ENCODE measurements around the gene ACOT7.
"Not testable (repeated sequence)": the region's sequence is repeated elsewhere in the genome, so short reads cannot be mapped to it uniquely, and the experiment has no call there.

Gene ACOT7

DNA sequence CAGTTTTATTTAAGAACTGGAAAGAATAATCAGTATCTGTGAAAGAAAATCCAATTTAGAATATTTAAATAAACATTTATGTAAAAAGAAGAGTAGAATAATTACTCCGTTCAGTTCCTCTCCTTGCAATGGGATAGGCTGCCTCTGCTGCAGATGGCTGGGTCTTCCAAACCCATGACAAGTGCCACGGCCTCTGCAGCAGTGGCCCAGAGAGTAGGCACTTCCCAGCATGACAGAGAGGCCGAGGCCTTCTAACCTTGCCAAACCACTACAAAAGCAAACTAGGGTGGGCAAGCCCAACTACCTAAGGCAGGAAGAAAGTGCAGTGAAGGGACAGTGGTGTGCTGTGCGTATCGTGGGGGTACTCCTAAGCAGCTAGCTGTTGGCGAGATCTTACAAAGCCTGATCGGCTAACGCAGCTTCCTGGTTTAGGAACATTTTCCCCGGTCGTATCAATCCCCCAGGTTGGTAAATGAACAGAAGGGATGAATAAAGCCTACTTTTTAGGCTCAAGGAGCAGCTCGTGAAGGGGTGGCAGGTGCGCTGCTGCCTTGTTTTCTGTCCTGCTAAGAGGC lies 172.3 kb downstream of the ACOT7 start:
- in situ Hi-C loops (cut with MboI; ENCODE audit: low sequenced_read_pairs): no loop called here

DNA sequence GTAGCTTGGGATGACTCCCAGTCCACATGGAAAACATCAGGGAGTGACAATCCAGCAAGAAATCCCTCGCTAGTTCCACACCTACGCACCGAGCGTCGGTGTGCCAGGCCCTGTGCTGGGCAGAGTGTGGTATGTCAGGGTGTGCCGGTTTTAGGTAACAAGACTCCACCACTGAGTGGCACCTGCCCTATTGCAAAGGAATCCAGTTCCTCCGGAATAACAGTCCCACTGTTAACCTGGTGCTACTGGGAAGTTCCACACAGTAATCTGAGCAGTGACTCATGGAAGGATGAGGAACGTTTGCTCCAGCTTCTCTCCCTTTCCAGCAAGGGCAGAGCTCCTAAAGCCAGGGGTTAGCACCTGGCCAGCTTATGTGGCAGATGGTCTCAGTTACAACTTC lies 173.3 kb downstream of the ACOT7 start:
- in situ Hi-C loops (cut with MboI; ENCODE audit: low sequenced_read_pairs): no loop called here

DNA sequence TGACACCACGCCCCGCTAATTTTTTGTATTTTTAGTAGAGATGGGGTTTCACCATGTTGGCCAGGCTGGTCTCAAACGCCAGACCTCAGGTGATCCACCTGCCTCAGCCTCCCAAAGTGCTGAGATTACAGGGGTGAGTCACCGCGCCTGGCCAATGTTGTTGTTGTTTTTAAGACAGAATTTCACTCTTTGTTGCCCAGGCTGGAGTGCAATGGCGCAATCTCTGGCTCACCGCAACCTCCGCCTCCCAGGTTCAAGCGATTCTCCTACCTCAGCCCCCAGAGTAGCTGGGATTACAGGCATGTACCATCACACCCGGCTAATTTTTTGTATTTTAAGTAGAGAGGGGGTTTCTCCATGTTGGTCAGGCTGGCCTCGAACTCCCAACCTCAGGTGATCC lies 173.9 kb downstream of the ACOT7 start:
- in situ Hi-C loops (cut with MboI; ENCODE audit: low sequenced_read_pairs): not testable (repeated sequence)

DNA sequence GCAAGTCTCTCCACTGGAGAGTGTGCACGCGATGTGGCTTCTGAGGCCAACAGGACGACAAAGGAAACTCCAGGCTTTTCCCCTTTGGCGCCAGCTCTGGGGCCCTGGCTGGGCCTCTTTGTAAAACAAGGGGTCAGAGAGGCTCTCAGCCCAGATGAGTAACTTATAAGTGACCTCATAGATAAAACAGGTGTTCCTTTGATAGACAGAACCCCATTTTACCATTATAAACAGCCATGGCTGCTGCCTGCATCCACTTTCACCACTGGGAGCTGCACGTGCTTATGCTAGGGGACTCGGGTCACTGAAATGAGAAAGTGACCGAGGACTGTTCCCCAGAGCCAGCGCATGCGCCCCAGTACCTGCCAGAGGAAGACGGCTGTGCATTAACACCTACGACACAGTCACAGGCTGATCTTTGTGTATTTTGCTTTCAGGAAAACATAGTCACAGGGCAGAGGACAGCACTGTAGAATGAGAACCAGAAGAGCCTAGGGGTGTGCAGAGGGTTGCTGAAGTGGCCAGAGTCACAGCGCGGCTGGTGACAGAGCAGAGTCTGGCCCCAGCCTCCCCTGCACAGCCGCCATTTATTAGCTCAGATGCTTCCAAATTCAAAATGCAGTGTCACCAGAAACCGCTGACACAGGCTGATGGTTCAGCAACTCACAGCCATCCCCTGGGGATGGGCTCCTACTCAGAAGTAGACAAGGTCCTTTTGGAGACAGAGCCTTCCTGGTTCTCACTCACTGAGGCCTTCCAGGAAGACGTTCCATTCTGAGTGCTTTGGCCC lies 175.0 kb downstream of the ACOT7 start:
- in situ Hi-C loops (cut with MboI; ENCODE audit: low sequenced_read_pairs): no loop called here
